HT1080 (cell line): ENCODE measurements around the gene TBL1X. TPM values are rescaled to one million over a fixed set of nuclear protein-coding genes. Genes with fewer than 3 reads are reported as not detected.

Source experiments
- DNase-seq: peaks from one replicate; pipeline ENCODE4 v3.0.0-alpha.2; 2015; ENCODE audit warnings: low read depth
- total RNA-seq: library from RNA; depleted of rRNA; stranded (reverse); fragments of >200 nt; shearing (Covaris generic); gene quantifications from 2 replicates; pipeline ENCODE4 v1.2.3, GENCODE V29; 2014

The TBL1X gene
- total RNA-seq, 1 experiment from 2014 or later, result 33.5 TPM

DNA sequence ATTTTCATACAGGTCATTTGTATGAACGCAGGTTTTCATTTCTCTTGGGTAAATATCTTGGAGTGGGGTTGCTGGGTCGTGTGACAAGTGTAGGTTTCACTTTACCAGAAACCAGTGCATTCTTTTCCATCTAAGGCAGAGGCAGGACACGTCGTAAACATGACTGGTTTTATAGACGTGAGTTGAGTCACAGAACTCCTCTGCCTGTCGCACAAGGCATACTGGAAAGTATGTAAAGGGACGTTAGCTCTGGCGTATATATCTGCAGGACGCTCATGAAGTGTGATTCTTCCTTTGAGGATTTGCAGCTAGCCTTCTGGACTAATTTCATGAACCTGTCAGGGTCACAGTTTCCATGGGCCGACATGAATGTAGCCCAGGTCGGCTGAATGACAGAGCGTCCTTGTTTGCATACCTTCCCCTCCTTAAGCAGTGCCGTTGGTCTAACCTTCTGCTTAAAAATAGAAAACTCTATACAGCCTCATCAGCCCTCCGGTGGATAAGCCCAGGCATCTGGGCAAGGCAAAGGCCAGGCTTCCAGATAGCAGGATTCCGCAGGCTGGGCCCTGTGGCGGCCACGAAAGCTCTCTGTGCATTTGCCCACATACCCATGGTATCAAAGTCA, 194.8 kb downstream of the TBL1X start:
- DNase-seq, result no peak

DNA sequence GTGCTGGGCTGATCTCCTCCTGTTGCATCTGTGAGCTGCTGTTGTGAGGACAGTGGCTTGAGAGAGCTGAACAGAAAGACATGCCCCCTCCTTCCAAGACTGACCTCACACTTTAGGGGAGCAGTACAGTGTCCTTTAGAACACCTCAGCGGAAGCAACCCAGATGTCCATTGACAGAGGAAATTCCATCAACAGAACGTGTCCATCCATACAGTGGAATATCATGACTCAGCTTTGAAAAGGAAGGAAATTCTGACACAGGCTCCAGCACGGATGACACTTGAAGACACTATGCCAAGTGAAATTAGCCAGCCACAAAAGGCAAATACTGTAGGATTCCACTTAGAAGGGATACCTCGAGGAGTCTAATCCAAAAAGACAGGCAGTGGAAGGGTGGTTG, 197.3 kb downstream of the TBL1X start:
- DNase-seq, result peak; percentile 91

DNA sequence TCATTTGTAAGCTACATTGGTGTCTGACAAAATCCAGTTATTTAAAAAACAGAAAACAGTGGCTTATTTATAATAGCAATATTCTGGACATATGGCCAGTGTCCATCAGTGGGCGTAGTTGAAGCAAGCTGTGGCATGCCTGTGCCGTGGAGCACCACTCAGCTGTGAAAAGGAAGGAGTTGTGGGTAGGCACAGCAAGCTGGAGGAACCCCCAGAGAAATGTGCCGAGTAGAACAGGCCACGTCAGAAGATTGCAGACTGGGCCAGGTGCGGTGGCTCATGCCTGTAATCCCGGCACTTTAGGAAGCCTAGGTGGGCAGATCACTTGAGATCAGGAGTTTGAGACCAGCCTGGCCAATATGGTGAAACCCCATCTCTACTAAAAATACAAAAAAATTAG, 198.4 kb downstream of the TBL1X start:
- DNase-seq, result no peak

DNA sequence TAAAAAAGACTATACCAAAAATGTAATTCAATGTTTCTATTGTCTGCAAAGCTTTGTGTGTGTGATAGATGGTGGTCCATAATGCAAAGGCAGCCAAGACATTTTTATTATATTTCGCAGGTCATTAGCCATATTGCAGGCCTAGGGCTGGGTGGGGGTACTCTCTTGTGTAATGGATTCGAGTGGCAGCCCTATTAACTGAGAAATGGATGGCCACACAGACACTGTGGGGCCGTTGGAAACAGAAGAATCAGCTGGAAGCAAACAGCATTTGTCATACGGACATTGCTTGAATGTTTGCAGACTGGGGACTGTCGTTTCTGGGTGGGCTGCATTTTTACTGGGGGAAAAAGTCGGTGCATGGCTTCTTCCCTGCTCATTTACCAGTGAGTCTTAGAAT, 199.4 kb downstream of the TBL1X start:
- no peak for DNase-seq

DNA sequence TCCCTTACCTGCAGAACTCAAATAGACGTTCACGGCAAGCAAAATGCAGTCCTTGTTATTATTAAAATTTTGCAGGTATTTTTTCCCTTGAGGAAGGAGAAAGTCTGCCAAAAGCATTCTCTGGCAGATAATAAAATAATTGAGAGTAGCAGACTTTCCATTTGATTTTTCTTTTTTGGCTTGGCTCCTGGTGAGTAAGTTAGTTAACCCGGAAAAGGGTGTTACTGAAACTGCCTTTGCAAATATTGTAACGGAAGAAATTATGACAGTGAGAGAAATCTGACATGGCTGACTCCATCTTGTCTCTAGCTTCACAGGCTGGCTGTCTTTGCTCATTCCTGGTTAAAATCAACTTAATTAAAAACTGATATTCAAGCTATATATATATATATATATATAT, 200.3 kb downstream of the TBL1X start:
- no peak for DNase-seq

DNA sequence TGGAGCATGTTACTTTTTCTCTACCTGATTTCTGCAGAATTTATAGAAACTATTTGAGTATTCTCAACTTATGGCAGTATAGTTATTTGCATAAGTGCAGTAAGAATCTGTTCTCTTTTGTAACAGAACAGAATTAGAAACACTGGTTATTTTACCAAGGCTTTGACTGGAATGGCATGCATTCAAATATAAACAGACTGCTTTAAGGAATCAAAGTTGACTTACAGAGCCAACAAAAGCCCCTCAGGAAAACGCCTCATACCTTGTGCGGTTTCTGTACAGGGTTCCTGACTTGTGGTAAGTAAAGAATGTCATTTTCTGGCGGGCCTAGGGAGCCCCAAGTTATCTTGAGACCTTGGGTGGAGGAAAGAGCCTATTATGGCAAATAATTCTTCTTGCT, 203.7 kb downstream of the TBL1X start:
- DNase-seq, result peak; percentile 41

DNA sequence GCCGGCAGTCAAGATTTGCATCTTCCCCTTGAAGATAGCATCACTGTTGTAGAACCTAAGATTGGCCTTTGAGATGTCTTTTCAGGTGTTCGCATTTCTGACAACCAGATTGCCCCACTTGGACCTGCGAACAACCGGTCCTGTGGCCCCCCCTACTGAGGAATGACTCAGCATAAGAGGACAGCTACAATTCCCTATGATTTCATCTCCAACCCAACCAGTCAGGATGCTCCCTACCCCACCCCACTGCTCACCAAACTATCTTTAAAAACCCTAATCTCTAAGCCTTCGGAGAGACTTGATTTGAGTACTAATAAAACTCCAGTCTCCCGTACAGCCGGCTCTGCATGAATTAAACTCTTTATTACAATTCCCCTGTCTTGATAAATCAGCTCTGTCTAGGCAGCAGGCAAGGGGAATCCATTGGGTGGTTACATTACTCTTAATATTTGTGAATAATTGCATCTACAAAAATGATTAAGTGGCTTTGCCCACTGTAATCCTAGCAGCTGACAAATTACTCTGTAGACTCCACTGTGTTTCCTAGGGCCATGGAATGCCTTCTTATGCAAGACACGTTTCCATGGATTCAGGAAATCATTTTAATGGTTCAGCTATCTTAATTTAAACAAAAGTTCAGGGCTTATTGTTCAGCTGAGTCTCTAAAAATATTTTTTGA, 205.4 kb downstream of the TBL1X start:
- peak; percentile 14 for DNase-seq

DNA sequence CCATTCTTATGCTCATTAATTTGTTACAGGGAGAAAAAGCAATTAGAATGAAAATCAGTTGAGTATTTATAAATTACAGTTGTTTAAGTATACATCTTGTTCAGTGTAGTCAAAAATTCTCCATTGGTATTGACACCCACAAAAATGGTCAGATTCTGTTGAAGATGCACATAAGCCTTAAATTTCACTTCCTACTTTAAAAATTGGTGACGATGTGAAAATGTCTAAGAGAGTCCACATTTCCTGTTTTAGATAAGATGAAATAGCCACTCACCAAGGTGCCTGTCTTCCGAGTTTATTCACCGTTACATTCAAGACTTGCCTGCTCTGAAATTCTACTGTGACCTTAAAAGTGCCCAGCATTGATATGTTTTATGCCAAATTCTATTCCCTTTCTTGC, 207.1 kb downstream of the TBL1X start:
- DNase-seq, result no peak

DNA sequence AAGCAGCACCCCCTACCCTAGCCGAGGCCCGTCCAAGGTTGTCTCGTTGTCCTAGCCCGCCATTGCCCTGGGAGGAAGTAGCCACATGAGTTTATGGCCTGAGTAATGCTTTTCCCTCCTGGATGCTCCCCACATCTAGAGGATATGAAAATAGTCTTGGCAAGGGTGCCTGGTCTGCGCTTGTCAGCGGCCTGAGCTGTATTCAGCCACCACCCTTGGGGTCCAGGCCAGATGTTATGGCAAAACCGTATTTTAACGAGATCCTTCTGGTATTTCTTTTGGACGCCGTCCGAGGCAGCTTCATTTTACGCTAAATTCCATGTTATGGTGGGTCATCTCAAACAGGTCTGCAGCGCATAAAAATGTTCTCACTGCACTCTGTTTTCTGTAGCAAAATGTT, 211.4 kb downstream of the TBL1X start:
- no peak for DNase-seq

DNA sequence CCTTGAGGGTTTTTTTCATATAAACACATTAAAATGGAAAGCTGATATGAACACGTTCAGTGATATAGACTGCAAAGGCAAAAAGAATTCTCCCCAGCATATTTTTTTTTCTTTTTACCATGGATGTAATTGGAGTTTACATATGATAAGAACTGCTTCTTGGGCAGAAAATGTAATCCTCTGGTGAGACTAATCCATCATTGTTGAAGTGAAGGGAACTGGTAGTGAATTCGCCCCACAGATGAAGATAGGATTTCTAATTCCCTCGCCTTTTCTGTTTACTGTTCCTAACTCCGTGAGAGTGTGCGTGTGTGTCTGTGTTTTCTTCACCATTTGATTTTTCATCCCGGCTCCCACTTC, 211.9 kb downstream of the TBL1X start:
- no peak for DNase-seq

DNA sequence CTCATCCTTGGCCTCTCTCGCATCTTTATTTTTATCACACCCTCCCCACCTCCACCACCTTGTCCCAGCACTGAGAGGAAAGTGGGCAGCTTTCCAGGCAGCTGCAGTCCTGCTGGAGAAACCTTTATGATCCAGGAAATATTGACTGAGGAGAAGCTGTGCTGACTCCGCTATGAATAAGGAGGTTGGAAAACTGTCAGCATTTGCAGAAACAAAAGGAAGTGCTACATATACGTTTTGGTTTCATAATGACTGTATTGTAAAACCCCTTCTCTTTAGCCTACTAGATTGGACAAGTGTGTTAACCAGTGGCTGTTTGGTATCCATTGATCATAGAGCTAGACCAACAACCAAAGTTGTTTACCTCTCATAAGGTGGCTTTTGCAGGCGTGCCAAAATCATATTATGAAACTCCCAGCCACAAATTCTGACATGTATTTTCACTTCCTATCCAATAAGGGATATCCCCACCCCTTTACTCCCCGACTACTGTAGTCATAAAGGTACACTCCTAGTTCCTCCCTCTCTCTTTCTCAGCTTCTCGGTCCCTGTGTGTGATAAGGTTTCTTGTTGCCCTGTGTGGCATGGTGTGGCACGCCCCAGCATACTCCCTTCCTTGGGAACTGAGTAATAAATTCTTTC, 212.4 kb downstream of the TBL1X start:
- DNase-seq, result peak; percentile 45

DNA sequence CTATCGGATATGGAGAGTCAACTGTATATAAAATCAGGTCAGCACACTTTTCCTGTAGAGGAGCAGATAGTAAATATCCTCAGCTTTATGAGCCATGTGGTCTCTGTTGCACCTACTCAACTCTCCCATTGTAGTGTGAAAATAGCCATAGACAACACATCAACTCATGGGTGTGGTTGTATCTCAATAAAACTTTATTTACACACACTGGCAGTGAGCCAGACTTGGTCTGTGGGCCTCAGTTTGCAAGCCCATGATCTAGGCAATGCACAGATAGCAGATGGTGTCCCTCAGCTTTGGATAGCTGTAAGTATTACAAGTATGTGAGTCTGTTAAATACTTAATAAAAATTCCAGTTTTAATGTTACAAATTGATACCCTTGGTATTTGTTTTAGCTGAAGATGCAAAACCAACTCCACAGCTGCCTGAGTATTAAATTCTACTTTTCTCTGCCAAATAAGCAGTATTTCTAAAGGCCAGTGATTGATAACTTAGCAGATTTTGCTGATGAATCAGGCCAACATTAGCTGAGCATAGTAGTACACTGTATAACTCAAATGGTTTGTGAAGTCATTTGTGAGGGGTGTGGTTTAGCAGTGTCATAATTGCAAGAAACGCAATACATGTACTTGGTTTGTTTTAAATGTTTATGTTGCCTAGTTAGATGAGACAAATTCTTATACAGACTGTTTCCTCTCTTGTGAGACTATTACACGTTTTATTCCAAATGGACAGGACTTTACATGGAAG, 213.5 kb downstream of the TBL1X start:
- DNase-seq, result no peak

DNA sequence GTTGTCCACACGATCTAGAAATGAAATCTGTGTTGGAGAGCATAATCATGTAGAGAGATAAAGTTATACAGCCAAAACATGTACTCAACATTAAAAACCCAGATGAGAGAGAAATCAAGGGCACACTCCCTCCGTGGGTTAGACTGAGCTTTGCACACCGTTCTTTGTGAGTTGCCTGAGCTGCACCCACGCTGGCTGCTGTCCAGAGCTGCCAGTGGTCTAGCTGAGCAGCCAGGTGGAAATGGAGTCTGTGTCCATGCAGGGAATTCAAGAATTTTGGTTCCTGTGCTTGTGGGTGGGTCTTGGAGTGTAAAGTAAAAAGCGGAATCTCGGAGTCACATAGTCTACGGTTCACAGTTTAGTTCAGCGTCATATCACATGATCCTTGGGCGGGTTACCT, 216.2 kb downstream of the TBL1X start:
- no peak for DNase-seq

DNA sequence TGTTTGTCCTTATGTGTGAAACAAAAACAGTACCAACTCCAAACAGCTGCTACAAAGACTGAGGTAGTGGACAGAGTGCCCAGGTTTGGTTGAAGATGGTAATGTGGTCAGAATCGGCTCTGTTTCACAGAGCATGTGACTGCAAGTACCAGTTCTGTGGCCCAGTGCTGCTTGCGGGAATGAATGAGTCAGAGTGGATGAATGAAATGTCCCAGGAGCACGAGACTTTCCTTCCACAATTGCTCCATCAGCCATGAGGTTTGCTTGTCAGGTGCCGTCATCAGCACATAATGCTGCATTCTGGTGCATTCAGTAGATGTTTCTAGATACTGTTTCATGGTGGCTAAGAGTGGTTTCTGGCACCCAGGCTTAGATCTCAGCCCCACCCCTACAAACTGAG, 216.6 kb downstream of the TBL1X start:
- peak; percentile 46 for DNase-seq

DNA sequence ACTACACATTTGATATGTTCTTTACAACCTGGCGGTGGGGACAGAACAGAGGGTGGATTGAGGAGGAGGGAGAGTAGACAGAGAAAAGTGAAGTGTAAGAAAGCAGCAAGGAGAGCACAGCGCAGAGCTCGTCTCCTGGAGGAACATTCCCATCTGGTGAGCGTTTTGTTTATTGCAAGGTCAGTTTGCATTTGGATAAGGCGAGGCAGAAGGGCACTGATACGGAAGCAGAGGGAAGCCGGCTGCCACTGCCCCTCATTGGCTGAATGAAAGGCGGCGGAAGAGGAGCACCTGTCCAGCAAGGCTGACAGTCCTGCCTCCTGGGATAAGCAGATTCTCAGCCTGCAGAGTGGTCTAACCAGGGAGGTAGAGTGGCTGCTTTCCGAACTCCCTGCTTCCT, 217.6 kb downstream of the TBL1X start:
- DNase-seq, result no peak

DNA sequence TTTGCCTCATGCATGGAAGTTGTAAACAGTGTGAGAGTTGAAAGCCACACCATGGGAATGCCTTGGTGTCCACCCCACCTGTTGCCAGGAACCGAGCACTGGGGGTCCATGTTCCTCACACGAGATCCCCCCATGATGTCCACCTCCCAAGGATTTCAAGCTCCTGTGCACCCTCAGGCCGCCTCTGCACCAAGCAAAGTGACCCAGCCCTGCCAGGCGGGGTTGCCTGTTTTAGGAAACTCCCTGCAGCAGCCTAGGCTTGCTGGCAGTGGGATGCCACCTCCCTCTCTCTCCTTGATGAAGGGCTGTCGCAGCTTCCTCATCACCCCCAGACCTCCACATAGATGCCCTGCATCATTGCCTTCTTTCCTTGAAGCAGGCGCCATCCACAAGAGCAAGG, 218.0 kb downstream of the TBL1X start:
- DNase-seq, result no peak

DNA sequence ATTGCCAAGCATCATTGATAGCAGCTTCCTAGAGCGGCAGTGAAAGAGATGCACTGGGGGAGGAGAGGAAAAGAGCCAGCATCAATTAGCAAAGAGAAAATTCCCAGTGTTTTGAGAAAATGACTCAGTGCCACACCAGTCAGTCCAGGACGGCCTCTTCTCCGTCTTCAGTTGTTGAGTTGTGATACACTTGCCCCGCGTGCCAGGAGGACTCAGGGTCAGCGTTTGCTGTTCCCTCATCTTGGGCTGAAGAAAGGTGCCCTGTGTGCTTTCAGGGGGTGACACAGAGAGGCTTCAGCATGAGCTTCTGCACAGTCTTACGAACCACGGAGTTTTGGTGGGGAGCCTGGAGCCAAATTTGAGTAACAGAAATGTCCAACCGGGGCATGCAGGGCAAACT, 218.5 kb downstream of the TBL1X start:
- DNase-seq, result no peak

DNA sequence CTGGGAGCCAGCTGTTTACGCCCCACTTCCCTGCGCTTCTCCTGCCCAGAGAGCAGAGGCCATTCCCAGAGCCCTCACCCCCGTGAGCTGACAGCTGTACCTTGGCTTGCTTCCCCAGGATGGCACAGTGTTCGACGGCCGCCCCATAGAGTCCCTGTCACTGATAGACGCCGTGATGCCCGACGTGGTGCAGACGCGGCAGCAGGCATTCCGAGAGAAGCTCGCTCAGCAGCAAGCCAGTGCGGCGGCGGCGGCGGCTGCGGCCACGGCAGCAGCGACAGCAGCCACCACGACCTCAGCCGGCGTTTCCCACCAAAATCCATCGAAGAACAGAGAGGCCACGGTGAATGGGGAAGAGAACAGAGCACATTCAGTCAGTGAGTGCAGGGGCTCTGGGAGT, 223.0 kb downstream of the TBL1X start:
- no peak for DNase-seq

DNA sequence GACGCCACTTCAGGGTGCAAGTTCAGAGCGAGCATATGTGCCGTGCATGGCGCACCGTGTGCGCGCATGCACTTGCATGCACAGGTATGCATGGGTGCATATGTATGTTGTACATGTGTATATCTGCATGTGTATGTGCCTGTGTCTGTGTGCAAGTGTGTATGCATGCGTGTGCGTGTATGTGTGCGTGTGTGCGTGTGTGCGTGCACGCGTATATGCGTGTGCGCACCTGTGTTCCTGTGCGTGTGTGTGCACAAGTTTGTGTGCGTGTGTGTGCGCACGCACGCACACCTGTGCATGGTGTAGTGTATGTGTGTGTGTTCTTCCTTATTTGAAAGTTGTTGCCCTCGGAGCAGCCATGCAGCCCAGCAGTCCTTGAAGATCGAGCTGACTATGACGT, 224.0 kb downstream of the TBL1X start:
- no peak for DNase-seq

DNA sequence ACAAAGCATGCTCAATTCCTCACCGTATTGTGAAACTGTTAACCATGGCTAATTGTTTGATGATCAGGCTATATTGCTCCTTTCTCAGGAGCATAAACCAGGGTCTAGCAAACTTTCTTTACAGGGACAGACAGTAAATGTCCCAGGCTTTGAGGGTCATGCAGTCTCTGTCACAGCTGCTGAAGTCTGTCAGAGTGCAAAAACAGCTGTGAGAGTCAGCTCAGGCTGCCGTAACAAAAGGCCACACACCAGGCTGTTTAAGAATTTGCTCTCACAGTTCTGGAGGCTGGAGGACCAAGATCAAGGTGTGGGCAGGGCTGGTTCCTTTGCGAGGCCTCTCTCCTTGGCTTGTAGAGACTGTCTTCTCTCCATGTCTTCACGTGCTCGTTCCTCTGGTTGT, 225.2 kb downstream of the TBL1X start:
- no peak for DNase-seq

DNA sequence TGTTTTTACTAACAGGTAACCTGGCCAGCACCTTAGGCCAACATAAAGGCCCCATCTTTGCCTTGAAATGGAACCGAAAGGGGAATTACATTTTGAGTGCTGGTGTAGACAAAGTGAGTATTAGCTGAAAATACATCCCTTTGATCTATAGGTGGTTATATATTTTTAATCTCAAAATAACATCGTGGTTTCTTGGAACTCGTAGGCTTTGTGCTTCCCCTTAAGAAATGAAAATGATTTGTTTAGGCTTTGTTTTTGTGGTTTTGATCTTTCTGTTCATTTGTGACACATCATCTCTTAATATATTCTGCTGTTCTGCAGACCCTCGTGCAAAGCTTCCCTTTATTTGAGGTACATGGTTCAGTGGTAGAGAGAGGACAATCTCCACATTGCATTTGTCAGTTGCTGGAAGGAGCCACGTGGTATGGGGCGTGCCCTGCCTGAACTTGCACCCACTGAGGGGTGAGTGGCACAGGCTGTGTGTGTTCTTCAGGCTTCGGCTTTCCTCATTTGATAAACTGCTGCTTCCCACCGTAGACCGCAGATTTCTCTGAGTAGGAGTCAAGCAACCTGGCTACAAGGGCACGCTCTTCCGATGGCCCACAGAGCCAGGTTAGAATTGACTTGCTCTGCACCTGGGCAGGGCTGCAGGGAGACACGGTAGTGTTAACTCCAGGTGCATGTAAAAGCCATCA, 228.6 kb downstream of the TBL1X start:
- DNase-seq, result no peak

DNA sequence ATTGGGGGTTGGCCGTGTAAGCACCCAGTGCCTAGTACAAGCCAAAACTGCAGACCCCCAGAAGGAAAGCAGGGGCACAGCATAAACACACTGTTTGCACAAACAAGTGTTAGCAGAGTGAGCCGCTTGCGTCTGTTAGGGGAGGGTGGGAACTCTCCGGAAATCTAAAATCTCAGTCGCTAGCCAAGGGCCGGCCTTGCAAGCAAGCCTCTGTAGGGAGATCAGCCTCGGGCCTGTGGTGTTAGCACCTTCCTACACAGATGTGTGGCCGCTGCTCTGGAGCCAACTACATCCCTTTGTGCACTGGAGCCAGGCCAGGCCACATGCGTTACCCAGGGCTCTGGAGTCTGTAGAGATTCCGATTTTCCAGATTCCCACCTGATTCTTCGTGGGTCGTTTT, 233.7 kb downstream of the TBL1X start:
- no peak for DNase-seq
